SK-N-SH (cell line): Measurements from ENCODE around the gene PLXDC1. TPM values are rescaled to one million over a fixed set of nuclear protein-coding genes. Genes with fewer than 3 reads are reported as not detected.

ENCODE experiments used
- CTCF ChIA-PET: fragments of 300-600, 350-600 bp; formaldehyde crosslinking; extraction: SDS; loops from one replicate; lab custom pipeline; 2021; lab: Yijun Ruan, JAX
- POLR2A ChIA-PET: fragments of 350-600 bp; sonication (Branson Sonifier 250); formaldehyde crosslinking; extraction: SDS; loops from one replicate; lab custom pipeline; 2020; ENCODE audit warnings: antibody characterized with exemption, inconsistent platforms; lab: Yijun Ruan, JAX
- DNase-seq: peaks from one replicate; pipeline ENCODE4 v3.0.0; 2012
- H2AFZ ChIP-seq: fragments of 200-600 bp; sonication (generic); 2 replicates; pipeline ENCODE4 v1.8.1; 2016; ENCODE audit warnings: antibody characterized with exemption, mild to moderate bottlenecking, low read depth
- H3F3A ChIP-seq: fragments of 200-600 bp; sonication (generic); replicated peaks from 2 replicates; pipeline ENCODE3; 2016; ENCODE audit warnings: antibody characterized with exemption, mild to moderate bottlenecking; ENCODE audit not compliant: insufficient read depth
- H3K27ac ChIP-seq, 2 experiments: fragments of 200-500 bp in 1 of 2; fragments of 200-600 bp in 1 of 2; sonication (Bioruptor generic) in 1 of 2; sonication (generic), shearing (Covaris generic) in 1 of 2; 2 replicates each; pipeline versions ENCODE4 v1.5.1 to v1.6.1; 2014 to 2016; ENCODE audit warnings: low read depth in 2 of 2, inconsistent platforms in 1 of 2, low read length in 1 of 2, mild to moderate bottlenecking in 1 of 2, mixed read lengths in 1 of 2
- H3K27me3 ChIP-seq: fragments of 200-600 bp; sonication (generic), shearing (Covaris generic); 2 replicates; pipeline ENCODE4 v1.6.1; 2016; ENCODE audit warnings: mixed run types; ENCODE audit not compliant: insufficient read depth
- H3K36me3 ChIP-seq, 2 experiments: fragments of 200-500 bp in 1 of 2; fragments of 200-600 bp in 1 of 2; sonication (Bioruptor generic) in 1 of 2; sonication (generic) in 1 of 2; replicated peaks in 1 of 2; 2 replicates each; pipeline versions ENCODE3 to v1.5.1; 2014 to 2016; ENCODE audit warnings: low read length in 1 of 2, mild to moderate bottlenecking in 1 of 2; ENCODE audit not compliant: insufficient read depth in 2 of 2, control insufficient read depth in 1 of 2
- H3K4me1 ChIP-seq, 2 experiments: fragments of 200-500 bp in 1 of 2; fragments of 200-600 bp in 1 of 2; sonication (Bioruptor generic) in 1 of 2; sonication (generic), shearing (Covaris generic) in 1 of 2; 2 replicates each; pipeline versions ENCODE4 v1.5.1 to v1.6.1; 2014 to 2016; ENCODE audit warnings: low read depth in 1 of 2, low read length in 1 of 2, mixed run types in 1 of 2; ENCODE audit not compliant: insufficient read depth in 2 of 2, control insufficient read depth in 1 of 2
- H3K4me2 ChIP-seq: fragments of 200-600 bp; sonication (generic), shearing (Covaris generic); 2 replicates; pipeline ENCODE4 v1.6.1; 2017; ENCODE audit warnings: mixed run types
- H3K4me3 ChIP-seq, 2 experiments: fragments of 200-500 bp in 1 of 2; fragments of 200-600 bp in 1 of 2; sonication (Bioruptor generic) in 1 of 2; sonication (generic), shearing (Covaris generic) in 1 of 2; 2 replicates each; pipeline versions ENCODE4 v1.5.1 to v1.8.1; 2014 to 2016; ENCODE audit warnings: low read depth in 2 of 2, inconsistent platforms in 1 of 2, low read length in 1 of 2, mild to moderate bottlenecking in 1 of 2, mixed read lengths in 1 of 2, moderate library complexity in 1 of 2
- H3K79me2 ChIP-seq: fragments of 200-600 bp; sonication (generic); 2 replicates; pipeline ENCODE4 v1.8.1; 2017; ENCODE audit warnings: mild to moderate bottlenecking; ENCODE audit not compliant: insufficient read depth
- H3K9ac ChIP-seq: fragments of 200-600 bp; sonication (generic); 2 replicates; pipeline ENCODE4 v1.6.1; 2017; ENCODE audit warnings: mixed run types
- H3K9me2 ChIP-seq: fragments of 200-600 bp; sonication (generic); 2 replicates; pipeline ENCODE4 v1.6.1; 2017; ENCODE audit warnings: mixed run types
- H3K9me3 ChIP-seq: fragments of 200-600 bp; sonication (generic); 2 replicates; pipeline ENCODE4 v1.6.1; 2017; ENCODE audit warnings: mixed run types, mild to moderate bottlenecking, moderate library complexity
- H4K20me1 ChIP-seq: fragments of 200-600 bp; sonication (generic); 2 replicates; pipeline ENCODE4 v1.6.1; 2017; ENCODE audit warnings: mild to moderate bottlenecking, mixed run types; ENCODE audit not compliant: insufficient read depth
- EZH2phosphoT487 ChIP-seq: fragments of 200-600 bp; sonication (generic); IDR thresholded peaks from 2 replicates; pipeline ENCODE4 v1.6.1; 2017; ENCODE audit warnings: low read depth, mixed run types, mild to moderate bottlenecking, antibody characterized with exemption, moderate library complexity, borderline replicate concordance
- FOSL2 ChIP-seq: IDR thresholded peaks from 2 replicates; pipeline ENCODE4 v1.4.0; 2012; ENCODE audit warnings: low read depth, mild to moderate bottlenecking, moderate library complexity, borderline replicate concordance
- FOXJ3 ChIP-seq: sonication (generic); formaldehyde crosslinking; IDR thresholded peaks from 2 replicates; pipeline ENCODE4 v1.5.1; 2020; ENCODE audit warnings: mild to moderate bottlenecking, missing genetic modification reagents
- GATA2 ChIP-seq: sonication (generic); formaldehyde crosslinking; IDR thresholded peaks from 2 replicates; pipeline ENCODE4 v1.5.0; 2020; ENCODE audit warnings: mild to moderate bottlenecking, missing genetic modification reagents
- MEF2A ChIP-seq: IDR thresholded peaks from 2 replicates; pipeline ENCODE4 v1.4.0; 2012; ENCODE audit warnings: low read depth, borderline replicate concordance
- PBX3 ChIP-seq: IDR thresholded peaks from 2 replicates; pipeline ENCODE4; 2012
- RAD21 ChIP-seq: IDR thresholded peaks from 2 replicates; pipeline ENCODE4 v1.6.1; 2012; ENCODE audit warnings: mild to moderate bottlenecking, low read length
- RFX5 ChIP-seq: IDR thresholded peaks from 2 replicates; pipeline ENCODE4 v1.6.1; 2012; ENCODE audit warnings: mild to moderate bottlenecking, improper control_type of control experiment, low read length
- RXRA ChIP-seq: IDR thresholded peaks from 2 replicates; pipeline ENCODE4 v1.4.0; 2012; ENCODE audit warnings: low read depth, mild to moderate bottlenecking, borderline replicate concordance
- SMC3 ChIP-seq: IDR thresholded peaks from 2 replicates; pipeline ENCODE4 v1.6.1; 2012; ENCODE audit warnings: low read depth, low read length, improper control_type of control experiment
- USF2 ChIP-seq: fragments of 150-350 bp; IDR thresholded peaks from 2 replicates; pipeline ENCODE4 v1.6.1; 2017; ENCODE audit warnings: antibody characterized with exemption, low read length, low read depth, borderline replicate concordance
- WGBS: methylation state at CpG from one replicate; pipeline ENCODE4 v1.1.6; 2017; ENCODE audit warnings: low lambda C conversion rate; 5-methylcytosine and 5-hydroxymethylcytosine counted together
- polyA plus RNA-seq, 3 experiments: library from polyadenylated mRNA; depleted of rRNA; stranded (reverse); fragments of >200 nt; gene quantifications; 2 replicates each; pipeline ENCODE4 v1.2.3, GENCODE V29; 2012
- TF ChIP-seq, protein P1 (sequence below): IDR thresholded peaks from 2 replicates; pipeline ENCODE4 v1.4.0; 2012; ENCODE audit warnings: low read depth, borderline replicate concordance
- TF ChIP-seq, protein P2 (sequence below): fragments of 150-350 bp; IDR thresholded peaks from 2 replicates; pipeline ENCODE4 v1.6.1; 2016; ENCODE audit warnings: mild to moderate bottlenecking, low read depth, low read length

The PLXDC1 gene
- polyA plus RNA-seq, 1 of the 3 experiments (the other 2 are of a cell fraction) = 1.5 TPM

DNA sequence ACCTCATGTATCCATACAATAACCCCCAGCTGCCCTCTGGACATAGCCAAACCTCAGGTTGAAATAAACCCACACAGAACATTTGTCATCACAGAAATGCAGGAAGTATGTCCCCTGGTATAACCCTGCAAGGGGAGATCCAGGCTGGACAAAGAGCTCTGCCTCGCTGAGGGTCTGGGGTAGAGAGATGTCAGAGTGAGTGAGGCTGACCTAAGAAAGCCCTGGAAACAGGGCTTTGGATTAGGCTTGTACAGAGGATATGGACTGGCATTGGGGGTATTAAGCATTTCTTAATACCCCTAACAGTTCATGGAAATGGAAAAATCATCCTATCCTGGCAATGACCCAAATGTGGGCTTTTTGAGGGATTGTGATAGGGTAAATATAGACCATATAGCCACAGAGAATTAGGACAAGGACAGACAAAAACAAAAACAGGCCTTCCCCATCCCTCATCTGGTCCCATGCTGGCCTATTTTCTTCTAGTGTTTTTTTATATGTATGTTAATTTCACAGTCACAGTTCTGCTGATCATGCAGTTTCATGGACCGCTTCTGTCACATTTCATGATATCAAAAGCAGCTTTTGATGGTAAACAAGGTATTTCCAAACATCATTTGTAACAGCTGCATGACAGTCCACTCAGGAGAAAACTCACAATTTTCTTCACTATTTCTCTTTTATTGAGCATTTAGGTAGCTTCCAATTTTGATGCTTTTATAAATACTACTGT, 26.1 kb downstream of the PLXDC1 start:
- Histone ChIP-seq H3F3A (no peaks in the 10 kb centered on the region), H3K4me2 (no peak overlapping the region), H3K9me2 (no peaks in the 10 kb centered on the region), H3K27me3 (no peaks in the 10 kb centered on the region), H3K79me2 (no peaks in the 10 kb centered on the region), H3K4me3 (no peak overlapping the region), H3K9ac (no peak overlapping the region), H3K4me1 (no peaks in the 10 kb centered on the region), H4K20me1 (no peaks in the 10 kb centered on the region), H3K9me3 (no peaks in the 10 kb centered on the region), H3K36me3 (no peaks in the 10 kb centered on the region), H3K27ac (no peak overlapping the region), H2AFZ (no peak overlapping the region)
- no peak for TF ChIP-seq MEF2A
- WGBS = 96% methylated on average over 2 of the region's 2 CpGs
- no peak for DNase-seq
- POLR2A ChIA-PET = no interaction called here
- CTCF ChIA-PET = interaction anchor here (1.1 to 2.0 kb wide), 4 partner anchors 11 to 142 kb away, joined by 3 to 7 read pairs (median 4); no protein-coding TSS in a partner anchor

DNA sequence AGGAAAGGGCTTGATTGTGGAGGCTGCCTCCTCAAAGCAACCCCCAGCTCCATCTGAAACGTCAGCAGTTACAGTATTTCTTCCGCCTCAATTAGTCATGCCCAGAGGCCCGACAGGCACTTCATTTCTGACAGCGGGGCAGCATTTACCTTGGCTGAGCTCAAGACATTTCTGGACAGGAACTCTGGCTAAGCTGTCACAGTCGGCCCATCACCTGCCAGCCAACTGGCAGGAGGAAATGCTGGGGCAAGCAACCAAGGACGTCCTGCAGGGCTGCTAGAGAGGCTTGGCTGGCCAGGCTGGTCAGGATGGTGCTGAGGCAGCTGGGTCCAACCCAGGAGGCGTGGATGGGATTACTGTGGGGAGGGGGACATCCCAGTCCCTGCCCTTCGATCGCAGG, 27.8 kb downstream of the PLXDC1 start:
- Histone ChIP-seq H3K9me2 (no peaks in the 10 kb centered on the region), H3F3A (no peaks in the 10 kb centered on the region), H3K4me3 (no peak overlapping the region), H3K27ac (no peak overlapping the region), H4K20me1 (no peaks in the 10 kb centered on the region), H3K36me3 (no peaks in the 10 kb centered on the region), H3K4me2 (no peak overlapping the region), H3K9ac (no peak overlapping the region), H3K27me3 (no peaks in the 10 kb centered on the region), H2AFZ (no peak overlapping the region), H3K9me3 (no peaks in the 10 kb centered on the region), H3K79me2 (no peaks in the 10 kb centered on the region), H3K4me1 (no peaks in the 10 kb centered on the region)
- ChIA-PET CTCF (interaction anchor here (1.2 to 1.7 kb wide), 3 partner anchors 51 to 121 kb away, joined by 3 to 6 read pairs (median 3); no protein-coding TSS in a partner anchor), POLR2A (no interaction called here)
- no peak for TF ChIP-seq PBX3
- TF ChIP-seq FOSL2 = no peak
- no peak for TF ChIP-seq USF2
- TF ChIP-seq, protein P1, sequence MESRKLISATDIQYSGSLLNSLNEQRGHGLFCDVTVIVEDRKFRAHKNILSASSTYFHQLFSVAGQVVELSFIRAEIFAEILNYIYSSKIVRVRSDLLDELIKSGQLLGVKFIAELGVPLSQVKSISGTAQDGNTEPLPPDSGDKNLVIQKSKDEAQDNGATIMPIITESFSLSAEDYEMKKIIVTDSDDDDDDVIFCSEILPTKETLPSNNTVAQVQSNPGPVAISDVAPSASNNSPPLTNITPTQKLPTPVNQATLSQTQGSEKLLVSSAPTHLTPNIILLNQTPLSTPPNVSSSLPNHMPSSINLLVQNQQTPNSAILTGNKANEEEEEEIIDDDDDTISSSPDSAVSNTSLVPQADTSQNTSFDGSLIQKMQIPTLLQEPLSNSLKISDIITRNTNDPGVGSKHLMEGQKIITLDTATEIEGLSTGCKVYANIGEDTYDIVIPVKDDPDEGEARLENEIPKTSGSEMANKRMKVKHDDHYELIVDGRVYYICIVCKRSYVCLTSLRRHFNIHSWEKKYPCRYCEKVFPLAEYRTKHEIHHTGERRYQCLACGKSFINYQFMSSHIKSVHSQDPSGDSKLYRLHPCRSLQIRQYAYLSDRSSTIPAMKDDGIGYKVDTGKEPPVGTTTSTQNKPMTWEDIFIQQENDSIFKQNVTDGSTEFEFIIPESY = no peak
- no peak for TF ChIP-seq GATA2 (CRISPR knock-in tag)
- TF ChIP-seq FOXJ3 (CRISPR knock-in tag) = no peak
- TF ChIP-seq RXRA = no peak
- TF ChIP-seq RAD21 = no peak
- no peak for TF ChIP-seq SMC3
- TF ChIP-seq, protein P2, sequence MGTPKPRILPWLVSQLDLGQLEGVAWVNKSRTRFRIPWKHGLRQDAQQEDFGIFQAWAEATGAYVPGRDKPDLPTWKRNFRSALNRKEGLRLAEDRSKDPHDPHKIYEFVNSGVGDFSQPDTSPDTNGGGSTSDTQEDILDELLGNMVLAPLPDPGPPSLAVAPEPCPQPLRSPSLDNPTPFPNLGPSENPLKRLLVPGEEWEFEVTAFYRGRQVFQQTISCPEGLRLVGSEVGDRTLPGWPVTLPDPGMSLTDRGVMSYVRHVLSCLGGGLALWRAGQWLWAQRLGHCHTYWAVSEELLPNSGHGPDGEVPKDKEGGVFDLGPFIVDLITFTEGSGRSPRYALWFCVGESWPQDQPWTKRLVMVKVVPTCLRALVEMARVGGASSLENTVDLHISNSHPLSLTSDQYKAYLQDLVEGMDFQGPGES = no peak
- no peak for TF ChIP-seq RFX5
- TF ChIP-seq EZH2phosphoT487 = no peak
- DNase-seq = no peak
- WGBS = 77% methylated on average over 9 of the region's 9 CpGs
